VCaP (cell line): ENCODE results near the gene MLC1.

Experiments used
- H3K27ac ChIP-seq: fragments of 450-650 bp; 2 replicates; pipeline ENCODE4 v1.5.1; 2017
- TF ChIP-seq, protein P1 (sequence below): fragments of 450-650 bp; conservative IDR thresholded peaks from 2 replicates; pipeline ENCODE4 v1.5.1; 2017; ENCODE audit warnings: mild to moderate bottlenecking, moderate library complexity

Gene MLC1

DNA sequence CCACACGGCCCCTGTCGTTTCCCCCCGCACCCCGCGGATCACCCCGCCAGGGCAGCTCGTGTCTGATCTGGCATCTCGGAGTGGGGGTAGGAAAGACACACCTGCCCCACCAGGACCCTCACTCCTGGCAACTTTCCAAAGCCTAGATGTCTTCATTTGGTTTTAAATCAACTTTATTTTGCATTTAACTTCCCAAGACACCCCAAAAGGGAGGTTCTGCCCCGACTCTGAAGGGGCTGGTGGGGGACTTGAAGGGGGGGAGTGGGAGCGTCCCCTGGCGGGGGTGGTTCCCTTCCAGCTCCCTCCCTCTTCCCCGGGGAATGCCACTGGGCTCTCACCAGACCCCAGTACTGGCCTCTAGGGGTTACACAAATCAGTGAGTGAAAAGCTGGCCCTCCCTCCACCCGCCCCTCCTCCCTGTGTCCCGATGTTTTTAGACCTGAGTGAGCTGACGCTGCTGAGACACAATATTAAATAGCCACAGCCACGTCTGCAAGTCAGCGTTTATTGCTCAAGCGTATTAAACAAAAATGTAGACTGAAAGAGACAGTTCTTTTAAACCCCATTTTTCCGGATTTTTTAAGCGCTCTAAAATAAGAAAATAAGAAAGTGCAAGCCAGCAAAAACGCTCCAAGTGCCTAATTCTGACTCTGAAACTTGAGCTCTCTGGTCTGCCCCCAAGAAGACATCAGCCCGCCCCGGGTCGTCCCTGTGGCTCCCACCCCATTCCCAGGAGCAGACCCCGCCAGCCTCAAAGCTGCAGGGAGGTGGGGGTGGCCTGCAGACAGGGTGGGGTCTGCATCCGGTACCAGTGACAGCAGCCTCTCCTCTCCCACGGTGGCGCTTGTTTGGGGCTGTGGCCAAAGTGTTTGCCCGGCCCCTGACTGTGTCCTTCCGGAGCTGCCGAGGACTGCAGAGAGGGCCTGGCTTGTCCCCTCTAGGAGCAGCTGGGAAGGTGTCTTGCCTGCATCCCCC lies 26.0 kb downstream of the MLC1 start:
- TF ChIP-seq, protein P1, sequence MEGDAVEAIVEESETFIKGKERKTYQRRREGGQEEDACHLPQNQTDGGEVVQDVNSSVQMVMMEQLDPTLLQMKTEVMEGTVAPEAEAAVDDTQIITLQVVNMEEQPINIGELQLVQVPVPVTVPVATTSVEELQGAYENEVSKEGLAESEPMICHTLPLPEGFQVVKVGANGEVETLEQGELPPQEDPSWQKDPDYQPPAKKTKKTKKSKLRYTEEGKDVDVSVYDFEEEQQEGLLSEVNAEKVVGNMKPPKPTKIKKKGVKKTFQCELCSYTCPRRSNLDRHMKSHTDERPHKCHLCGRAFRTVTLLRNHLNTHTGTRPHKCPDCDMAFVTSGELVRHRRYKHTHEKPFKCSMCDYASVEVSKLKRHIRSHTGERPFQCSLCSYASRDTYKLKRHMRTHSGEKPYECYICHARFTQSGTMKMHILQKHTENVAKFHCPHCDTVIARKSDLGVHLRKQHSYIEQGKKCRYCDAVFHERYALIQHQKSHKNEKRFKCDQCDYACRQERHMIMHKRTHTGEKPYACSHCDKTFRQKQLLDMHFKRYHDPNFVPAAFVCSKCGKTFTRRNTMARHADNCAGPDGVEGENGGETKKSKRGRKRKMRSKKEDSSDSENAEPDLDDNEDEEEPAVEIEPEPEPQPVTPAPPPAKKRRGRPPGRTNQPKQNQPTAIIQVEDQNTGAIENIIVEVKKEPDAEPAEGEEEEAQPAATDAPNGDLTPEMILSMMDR: no peak
- H3K27ac ChIP-seq: no peak overlapping the region

DNA sequence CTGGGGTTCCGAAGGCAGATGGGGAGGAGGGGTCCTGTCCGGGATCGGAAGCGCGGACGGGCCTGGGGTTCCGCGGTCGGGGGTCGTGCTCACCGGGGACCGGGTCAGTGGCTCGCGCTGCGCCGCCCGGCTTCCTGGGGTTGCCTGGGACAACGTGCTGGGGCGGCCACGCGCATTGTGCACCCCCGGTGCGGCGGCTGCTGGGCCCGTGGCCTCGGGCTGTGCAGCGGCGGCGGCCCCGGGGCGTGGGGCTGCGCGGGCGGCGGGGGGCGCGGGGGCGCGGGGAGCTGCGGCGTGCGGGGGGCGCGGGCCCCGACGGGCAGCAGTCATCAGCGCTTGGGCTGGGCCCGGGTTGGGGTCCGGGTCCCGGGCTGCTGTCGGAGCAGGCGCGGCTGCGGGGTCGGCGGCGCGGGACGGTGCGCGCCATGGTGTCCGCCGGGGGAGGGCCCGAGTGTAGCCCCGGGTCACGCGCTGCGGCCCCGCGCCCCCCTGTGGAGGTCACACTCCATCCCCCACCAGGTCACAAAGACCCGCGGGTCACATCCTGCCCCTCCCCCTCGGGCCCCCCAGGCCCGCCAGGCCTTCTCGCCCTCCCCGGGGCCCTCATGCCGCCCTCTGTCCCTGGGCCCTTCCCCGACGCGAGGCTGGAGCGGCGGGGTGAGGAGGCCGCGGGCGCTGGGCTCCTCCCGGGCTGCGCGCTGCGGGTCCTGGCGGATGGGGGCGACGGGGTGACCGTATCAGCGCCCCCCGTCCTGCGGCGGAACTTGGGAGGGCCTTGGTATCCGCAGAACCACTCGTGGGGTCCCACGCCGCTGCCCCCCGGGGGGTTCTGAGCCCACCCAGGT lies 26.9 kb downstream of the MLC1 start, which contains the start of gene TTLL8:
Gene TTLL8, minus strand, starts transcription at position 238 of the 845 bp plus-strand sequence.
- TF ChIP-seq, protein P1: no peak
- no peak within 1 kb of the TSS for H3K27ac ChIP-seq

DNA sequence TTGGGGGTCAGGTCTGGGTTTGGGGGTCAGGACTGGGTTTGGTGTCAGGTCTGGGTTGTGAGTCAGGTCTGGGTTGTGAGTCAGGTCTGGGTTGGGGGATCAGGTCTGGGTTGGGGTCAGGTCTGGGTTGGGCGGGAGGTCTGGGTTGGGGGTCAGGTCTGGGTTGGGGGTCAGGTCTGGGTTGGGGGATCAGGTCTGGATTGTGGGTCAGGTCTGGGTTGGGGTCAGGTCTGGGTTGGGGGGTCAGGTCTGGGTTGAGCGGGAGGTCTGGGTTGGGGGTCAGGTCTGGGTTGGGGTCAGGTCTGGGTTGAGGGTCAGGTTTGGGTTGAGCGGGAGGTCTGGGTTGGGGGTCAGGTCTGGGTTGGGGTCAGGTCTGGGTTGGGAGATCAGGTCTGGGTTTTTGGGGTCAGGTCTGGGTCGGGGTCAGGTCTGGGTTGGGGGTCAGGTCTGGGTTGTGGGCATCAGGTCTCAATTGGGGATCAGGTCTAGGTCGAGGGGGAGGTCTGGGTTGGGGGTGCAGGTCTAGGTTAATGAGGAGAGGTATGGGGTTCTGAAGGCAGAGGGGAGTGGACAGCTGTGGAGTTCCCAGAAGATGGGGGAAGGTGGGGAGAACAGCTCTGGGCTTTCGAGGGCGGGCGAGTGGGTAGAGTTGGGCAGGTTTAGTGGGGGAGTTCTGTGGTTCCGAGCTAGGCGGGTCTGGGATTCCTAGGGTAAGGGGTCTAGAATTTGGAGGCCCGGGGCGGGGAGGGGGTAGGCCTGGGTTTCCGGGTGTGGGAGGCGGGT lies 27.8 kb downstream of the MLC1 start:
- no peak overlapping the region for H3K27ac ChIP-seq

DNA sequence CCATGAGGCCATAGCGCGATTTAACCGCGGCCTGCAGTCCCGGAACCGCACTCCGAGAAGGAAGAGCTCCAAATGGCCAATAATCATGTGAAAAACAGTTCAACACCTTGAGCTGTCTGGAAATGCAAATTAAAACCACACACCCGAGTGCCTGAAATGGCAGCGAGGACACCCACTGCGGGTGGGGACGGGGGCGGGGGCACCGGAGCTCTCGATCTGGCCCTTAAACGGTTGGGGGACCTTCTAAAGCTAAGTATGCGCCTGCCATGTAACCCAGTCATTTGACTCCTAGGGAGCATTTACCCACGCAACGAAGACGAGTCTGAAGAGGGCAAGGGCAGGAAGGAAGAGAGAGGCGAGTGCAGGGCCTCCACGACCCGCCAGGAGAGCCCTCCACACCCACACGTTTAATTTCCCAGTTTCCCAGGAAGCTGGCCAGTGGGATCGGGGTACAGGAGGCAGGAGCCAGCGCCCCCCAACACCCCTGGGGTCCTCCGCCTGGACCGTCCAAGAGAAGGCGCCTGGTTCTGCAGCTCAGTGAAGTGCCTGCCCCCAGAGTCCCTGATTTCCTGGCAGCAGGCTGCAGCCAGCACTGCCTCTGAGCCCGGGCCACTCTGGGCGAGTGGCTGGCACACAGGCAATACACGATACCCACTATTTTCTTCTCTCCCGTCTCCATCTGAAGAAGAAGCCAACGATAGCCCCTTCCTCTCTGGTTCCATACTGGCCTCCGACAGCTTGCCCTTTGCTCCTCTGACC lies 28.8 kb downstream of the MLC1 start:
- TF ChIP-seq, protein P1: no peak
- no peak overlapping the region for H3K27ac ChIP-seq

More for the DNA sequence above, 27.8 kb downstream of the MLC1 start:
- TF ChIP-seq, protein P1: no peak

DNA sequence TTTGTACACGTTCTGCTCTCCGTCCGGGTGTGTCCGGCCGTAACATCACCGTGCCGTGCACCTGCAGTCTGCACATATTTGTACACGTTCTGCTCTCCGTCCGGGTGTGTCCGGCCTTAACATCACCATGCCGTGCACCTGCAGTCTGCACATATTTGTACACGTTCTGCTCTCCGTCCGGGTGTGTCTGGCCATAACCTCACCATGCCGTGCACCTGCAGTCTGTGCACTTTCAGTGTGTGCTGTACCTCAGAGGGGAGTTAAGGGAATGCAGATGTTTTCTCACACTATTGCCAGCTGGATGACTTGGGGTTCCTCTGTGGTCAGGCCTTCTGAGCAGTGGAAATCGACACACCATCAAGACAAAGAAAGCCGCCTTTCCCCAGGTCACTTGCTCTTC lies 31.4 kb downstream of the MLC1 start:
- TF ChIP-seq, protein P1: no peak
- no peak overlapping the region for H3K27ac ChIP-seq

DNA sequence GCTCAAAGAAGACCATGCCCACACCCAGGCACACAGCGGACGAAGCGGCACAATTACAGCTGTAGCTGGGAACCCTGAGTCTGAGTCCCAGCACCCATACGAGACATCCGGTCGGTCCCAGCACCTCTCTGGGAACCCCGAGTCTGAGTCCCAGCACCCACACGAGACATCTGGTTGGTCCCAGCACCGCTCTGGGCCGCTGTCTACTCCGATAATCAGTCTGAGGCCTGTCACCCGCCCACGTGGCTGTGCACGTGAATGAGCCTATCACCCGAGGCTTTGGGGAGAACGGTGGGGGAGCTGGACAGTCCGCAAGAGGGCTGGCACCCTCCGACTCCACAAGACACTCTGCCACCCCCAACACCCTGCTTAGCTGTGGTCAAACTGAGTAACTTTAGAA lies 33.3 kb downstream of the MLC1 start:
- no peak overlapping the region for H3K27ac ChIP-seq
- TF ChIP-seq, protein P1: no peak
